AG09309 (cell line): Measurements from ENCODE around the gene NR1I2.

Experiments used
- DNase-seq: peaks from one replicate; pipeline ENCODE4 v3.0.0-alpha.2; 2010; ENCODE audit warnings: low read depth
- H3K4me3 ChIP-seq: 2 replicates; pipeline ENCODE4 v1.5.1; 2011; ENCODE audit warnings: mild to moderate bottlenecking, low read depth, low read length, moderate library complexity; ENCODE audit not compliant: control insufficient read depth
- CTCF ChIP-seq: IDR thresholded peaks from 2 replicates; pipeline ENCODE4 v1.5.1; 2011; ENCODE audit warnings: mild to moderate bottlenecking, low read depth, low read length, inconsistent platforms; ENCODE audit not compliant: insufficient read depth, control insufficient read depth; ENCODE audit errors: missing control alignments

Gene NR1I2

DNA sequence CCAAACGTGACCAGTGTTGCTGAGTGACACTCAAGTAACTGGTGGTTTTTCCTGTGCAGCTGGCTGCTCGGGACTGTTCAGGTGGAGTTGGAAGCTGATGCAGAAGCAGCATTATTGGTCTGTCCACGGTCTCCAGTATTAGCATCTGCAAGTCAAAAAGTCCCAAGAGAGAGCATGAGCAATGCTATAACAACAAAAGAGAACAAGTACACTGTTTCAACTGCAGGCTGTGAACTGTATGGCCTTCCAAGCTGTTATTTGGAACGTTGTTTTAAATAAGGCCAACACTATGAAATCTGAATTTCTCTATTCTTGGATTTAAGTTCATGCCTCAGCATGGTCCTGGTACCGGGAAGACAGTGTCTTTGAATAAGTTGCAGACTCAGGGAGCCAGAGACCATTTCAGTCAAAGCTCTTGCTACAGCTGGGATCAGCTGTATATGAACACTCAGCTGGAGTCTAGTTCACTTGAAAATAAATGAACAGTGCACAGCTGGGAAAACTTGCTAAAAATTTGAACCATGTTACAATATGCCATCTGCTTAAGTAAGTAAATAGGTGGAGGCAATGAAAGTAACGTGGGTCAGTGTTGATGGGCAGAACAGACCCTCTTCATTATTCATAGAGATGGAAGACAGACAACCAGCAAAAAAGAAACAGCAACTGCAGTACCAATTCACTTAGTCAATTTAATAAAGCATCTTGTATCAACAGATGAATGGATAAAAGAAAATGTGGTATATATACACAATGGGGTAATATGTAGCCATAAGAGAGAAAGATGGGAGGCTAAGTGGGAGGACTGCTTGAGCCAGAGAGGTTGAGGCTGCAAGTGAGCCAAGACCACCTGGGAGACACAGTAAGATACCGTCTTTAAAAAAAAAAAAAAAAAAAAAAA is 45.1 kb downstream of the NR1I2 start:
- no peak for DNase-seq
- H3K4me3 ChIP-seq = no peak overlapping the region
- TF ChIP-seq CTCF = no peak

GRCh38 chr3:119829420-119829819 is 47.5 kb downstream of the NR1I2 start:
- TF ChIP-seq CTCF = no peak
- H3K4me3 ChIP-seq = no peak overlapping the region
- DNase-seq = no peak

GRCh38 chr3:119831022-119831421 is 49.1 kb downstream of the NR1I2 start:
- DNase-seq = no peak
- H3K4me3 ChIP-seq = no peak overlapping the region
- TF ChIP-seq CTCF = peak; percentile 14

GRCh38 chr3:119831941-119832371 is 50.1 kb downstream of the NR1I2 start:
- no peak overlapping the region for H3K4me3 ChIP-seq
- no peak for TF ChIP-seq CTCF
- DNase-seq = no peak

GRCh38 chr3:119834754-119835370 is 53.0 kb downstream of the NR1I2 start:
- DNase-seq = no peak
- no peak overlapping the region for H3K4me3 ChIP-seq
- TF ChIP-seq CTCF = no peak

GRCh38 chr3:119835556-119835955 is 53.7 kb downstream of the NR1I2 start:
- DNase-seq = no peak
- no peak for TF ChIP-seq CTCF
- H3K4me3 ChIP-seq = no peak overlapping the region
